ENCODE measurements around the gene RASSF10. TPM values are rescaled to one million over a fixed set of nuclear protein-coding genes. Genes with fewer than 3 reads are reported as not detected.

Gene RASSF10
- total RNA-seq, 2 donors from 2014 or later = not detected

DNA sequence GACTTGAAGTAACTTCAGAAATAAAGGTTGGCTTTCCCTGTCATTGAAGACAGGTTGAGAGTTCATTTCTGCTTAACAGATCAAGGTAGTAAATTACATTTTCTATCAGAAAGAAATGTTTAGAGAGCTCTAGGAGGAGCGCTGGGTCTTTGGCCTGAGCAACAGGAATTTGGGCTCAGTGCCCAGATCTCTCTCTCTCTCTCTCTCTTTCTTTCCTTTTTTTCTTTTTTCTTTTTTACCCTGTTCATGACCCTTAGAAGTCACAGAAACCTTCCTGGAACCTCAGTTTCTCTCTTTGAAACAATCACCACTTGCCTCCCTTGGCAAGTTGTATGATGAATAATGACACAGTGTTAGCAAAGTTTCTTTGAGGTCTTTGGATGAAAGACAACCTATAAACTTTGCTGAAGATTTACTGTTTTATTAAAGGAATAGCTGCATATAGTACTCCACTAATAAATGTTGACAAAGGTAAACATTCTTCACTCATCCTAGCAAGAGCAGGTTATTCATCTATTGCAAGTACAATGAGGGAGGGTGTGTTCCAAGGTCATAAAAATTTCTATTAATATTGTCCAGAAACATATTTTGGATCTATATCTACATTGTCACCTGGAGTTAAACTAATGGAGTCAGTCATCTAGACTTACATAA is 35.5 kb upstream of the RASSF10 start:
- TF ChIP-seq, protein P1, sequence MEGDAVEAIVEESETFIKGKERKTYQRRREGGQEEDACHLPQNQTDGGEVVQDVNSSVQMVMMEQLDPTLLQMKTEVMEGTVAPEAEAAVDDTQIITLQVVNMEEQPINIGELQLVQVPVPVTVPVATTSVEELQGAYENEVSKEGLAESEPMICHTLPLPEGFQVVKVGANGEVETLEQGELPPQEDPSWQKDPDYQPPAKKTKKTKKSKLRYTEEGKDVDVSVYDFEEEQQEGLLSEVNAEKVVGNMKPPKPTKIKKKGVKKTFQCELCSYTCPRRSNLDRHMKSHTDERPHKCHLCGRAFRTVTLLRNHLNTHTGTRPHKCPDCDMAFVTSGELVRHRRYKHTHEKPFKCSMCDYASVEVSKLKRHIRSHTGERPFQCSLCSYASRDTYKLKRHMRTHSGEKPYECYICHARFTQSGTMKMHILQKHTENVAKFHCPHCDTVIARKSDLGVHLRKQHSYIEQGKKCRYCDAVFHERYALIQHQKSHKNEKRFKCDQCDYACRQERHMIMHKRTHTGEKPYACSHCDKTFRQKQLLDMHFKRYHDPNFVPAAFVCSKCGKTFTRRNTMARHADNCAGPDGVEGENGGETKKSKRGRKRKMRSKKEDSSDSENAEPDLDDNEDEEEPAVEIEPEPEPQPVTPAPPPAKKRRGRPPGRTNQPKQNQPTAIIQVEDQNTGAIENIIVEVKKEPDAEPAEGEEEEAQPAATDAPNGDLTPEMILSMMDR (IDR thresholded peaks at IDR 0.05) = no peak
- no peak for ATAC-seq (ENCODE audit: insufficient number of reproducible peaks, low FRiP score, low read depth)
- H3K4me3 ChIP-seq = no peak overlapping the region
- H3K27ac ChIP-seq = no peak overlapping the region
- DNase-seq (ENCODE audit: low spot score) = no peak
- H3K36me3 ChIP-seq = no peaks in the 10 kb centered on the region
- no peaks in the 10 kb centered on the region for H3K9me3 ChIP-seq
- no peaks in the 10 kb centered on the region for H3K4me1 ChIP-seq (ENCODE audit: control insufficient read depth in 1 of 2, low read depth in 2 of 2)
- H3K27me3 ChIP-seq (replicated peaks; ENCODE audit: insufficient read depth) = no peaks in the 10 kb centered on the region

GRCh38 chr11:12975195-12975594 is 33.9 kb upstream of the RASSF10 start:
- Histone ChIP-seq H3K36me3 (no peaks in the 10 kb centered on the region), H3K9me3 (no peaks in the 10 kb centered on the region), H3K4me1 (ENCODE audit: control insufficient read depth in 1 of 2, low read depth in 2 of 2) (no peaks in the 10 kb centered on the region), H3K4me3 (no peak overlapping the region), H3K27ac (no peak overlapping the region), H3K27me3 (replicated peaks; ENCODE audit: insufficient read depth) (no peaks in the 10 kb centered on the region)
- TF ChIP-seq, protein P1 (IDR thresholded peaks at IDR 0.05) = no peak
- no peak for ATAC-seq (ENCODE audit: insufficient number of reproducible peaks, low FRiP score, low read depth)
- DNase-seq (ENCODE audit: low spot score) = no peak

DNA sequence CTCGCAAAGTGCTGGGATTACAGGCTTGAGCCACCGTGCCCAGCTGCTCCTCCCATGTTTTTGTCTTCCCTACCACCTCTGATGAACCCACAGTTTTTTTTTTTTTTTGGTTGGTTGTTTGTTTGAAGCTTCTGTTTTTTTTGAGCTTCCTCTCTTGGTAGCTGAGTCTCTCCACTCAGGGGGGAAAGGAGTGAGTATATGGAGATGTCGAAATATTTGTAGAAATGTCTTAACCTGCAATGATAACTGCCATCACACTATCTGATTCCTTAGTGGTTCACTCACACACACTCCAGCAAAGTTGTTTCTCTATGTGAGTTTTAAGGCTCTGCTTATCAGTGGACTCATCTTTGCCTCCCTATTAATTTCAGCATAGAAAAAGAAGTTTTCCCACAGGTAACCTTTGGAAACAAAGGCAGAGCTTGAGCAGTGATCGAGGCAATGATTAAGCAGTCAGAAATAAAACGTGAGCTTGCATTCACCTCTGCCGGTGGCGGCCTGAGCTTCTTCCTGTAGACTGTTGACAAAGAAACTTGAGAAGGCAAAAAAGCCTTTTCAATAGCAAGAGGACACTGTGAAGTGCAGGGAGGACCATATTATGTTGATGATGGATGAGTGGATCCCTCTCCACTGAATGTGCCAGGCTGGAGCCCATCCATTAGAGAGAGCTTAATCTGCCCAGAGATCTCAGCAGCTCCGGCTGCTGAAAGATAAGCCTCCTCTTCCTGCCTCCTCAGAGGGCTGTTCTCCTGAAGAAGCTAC is 29.0 kb upstream of the RASSF10 start:
- no peaks in the 10 kb centered on the region for H3K36me3 ChIP-seq
- H3K9me3 ChIP-seq = no peaks in the 10 kb centered on the region
- TF ChIP-seq, protein P1 (IDR thresholded peaks at IDR 0.05) = no peak
- H3K27ac ChIP-seq = no peak overlapping the region
- no peak overlapping the region for H3K4me3 ChIP-seq
- H3K27me3 ChIP-seq (replicated peaks; ENCODE audit: insufficient read depth) = no peaks in the 10 kb centered on the region
- ATAC-seq (ENCODE audit: insufficient number of reproducible peaks, low FRiP score, low read depth) (no peak), DNase-seq (ENCODE audit: low spot score) (no peak)
- no peaks in the 10 kb centered on the region for H3K4me1 ChIP-seq (ENCODE audit: control insufficient read depth in 1 of 2, low read depth in 2 of 2)

DNA sequence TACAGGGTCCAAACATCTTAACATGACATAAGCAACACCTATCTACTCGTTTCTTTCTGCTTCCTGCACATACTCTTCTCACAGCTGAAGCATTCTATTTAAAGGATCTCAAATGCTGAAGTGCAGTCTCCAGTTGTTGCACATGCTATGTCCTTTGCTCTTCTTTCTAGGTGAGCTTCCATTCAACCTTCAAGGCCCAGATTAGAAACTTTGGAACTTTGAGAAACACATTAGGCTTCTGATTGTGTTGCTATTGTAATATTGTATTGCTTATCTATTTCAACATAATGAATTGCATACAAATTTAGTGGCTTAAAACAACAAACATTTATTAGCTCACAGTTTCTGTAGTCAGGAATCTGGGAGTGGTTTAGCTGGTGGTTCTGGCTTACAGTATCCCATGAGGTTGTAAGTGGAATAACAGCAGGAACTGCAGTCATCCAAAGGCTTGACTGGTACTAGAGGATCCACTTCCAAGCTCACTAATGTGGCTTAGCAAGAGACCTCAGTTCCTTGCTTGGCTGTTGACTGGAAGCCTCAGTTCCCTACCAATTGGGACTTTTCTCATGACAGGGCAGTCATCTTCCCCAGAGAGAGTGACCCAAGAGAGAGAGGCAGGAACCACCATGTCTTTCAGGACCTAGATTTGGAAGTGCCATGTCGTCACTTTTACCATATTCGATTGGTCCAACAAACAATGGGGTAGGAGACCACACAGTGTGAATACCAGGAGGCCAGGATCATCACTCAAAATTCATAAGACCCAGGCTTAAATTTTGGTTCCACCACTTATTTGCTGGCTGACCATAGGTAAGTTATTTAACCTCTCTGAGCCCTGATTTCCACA is 27.2 kb upstream of the RASSF10 start:
- DNase-seq (ENCODE audit: low spot score) = no peak
- Histone ChIP-seq H3K4me1 (ENCODE audit: control insufficient read depth in 1 of 2, low read depth in 2 of 2) (no peaks in the 10 kb centered on the region), H3K27me3 (replicated peaks; ENCODE audit: insufficient read depth) (no peaks in the 10 kb centered on the region), H3K9me3 (no peaks in the 10 kb centered on the region), H3K27ac (no peak overlapping the region), H3K4me3 (no peak overlapping the region), H3K36me3 (no peaks in the 10 kb centered on the region)
- TF ChIP-seq, protein P1 (IDR thresholded peaks at IDR 0.05) = no peak
- ATAC-seq (ENCODE audit: insufficient number of reproducible peaks, low FRiP score, low read depth) = no peak

DNA sequence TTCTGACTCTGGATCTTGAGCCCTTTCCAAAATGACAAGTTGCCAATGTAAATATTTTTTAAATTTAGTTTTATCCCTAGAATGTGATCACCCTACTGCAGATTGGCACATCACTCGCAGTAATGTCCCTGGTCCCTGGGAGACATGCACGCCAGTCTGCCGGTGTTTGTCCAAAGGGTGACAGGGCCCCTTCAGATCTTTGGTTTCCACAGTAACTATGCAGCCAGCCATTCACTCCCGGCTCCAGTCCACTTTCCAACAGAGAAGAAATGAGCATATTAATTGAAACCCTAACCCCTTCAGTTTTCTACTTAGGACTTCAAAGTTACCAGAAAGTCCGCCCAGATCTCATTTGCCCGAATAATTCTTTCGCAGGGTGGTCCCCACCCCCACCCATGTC is 25.8 kb upstream of the RASSF10 start:
- no peak overlapping the region for H3K4me3 ChIP-seq
- no peak for DNase-seq (ENCODE audit: low spot score)
- no peaks in the 10 kb centered on the region for H3K36me3 ChIP-seq
- H3K27me3 ChIP-seq (replicated peaks; ENCODE audit: insufficient read depth) = no peaks in the 10 kb centered on the region
- TF ChIP-seq, protein P1 (IDR thresholded peaks at IDR 0.05) = no peak
- no peak overlapping the region for H3K27ac ChIP-seq
- no peaks in the 10 kb centered on the region for H3K4me1 ChIP-seq (ENCODE audit: control insufficient read depth in 1 of 2, low read depth in 2 of 2)
- ATAC-seq (ENCODE audit: insufficient number of reproducible peaks, low FRiP score, low read depth) = no peak
- no peaks in the 10 kb centered on the region for H3K9me3 ChIP-seq

Measured in thoracic aorta (tissue), 2 donors.